IPS-NIHi7 (cell line): ENCODE results near the gene RNH1.

Experiments
- DNase-seq: peaks from one replicate; pipeline ENCODE4 v3.0.0; 2012; ENCODE audit warnings: mixed read lengths; ENCODE audit errors: extremely low spot score

Gene RNH1

DNA sequence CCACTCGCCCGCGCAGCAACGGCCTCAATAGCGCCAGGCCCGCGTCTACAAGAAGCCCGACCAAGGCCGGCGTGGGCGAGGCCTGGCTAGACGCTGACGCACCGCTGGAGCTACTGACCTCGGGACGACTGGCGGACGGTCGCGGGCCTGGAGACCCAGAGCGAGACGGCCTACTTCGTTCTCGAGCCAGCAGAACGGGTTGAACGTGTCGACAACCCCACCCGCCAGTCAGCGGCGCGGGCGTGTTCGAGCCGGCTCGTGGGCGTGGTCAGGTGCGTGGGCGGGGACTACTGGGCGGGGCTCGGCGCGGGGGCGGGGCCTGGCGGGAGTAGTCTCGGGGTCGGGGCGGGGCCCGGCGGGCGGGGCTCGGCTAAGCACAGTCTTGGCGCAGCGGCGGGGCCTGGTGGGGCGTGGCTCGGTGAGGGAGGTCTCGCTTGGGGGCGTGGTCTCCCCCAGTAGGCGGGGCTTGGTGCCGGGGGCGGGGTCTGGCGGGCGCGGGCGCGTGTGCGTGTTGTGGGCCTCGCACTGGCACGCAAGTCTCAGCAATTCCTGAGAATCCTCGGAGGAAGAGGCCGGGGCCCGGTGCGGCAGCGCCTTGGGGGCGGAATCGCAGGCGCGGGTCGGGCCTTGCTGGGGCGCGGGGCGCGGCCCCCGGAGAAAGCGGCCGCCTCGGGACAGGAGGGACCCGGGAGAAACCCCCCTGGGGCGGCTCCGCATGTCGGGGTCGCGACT is at the start of gene RNH1:
RNH1 (minus strand) TSS at position 248 of the 732 bp plus-strand sequence. CDS start 5,080 bp downstream, outside the sequence.
- DNase-seq: peak; percentile 99

DNA sequence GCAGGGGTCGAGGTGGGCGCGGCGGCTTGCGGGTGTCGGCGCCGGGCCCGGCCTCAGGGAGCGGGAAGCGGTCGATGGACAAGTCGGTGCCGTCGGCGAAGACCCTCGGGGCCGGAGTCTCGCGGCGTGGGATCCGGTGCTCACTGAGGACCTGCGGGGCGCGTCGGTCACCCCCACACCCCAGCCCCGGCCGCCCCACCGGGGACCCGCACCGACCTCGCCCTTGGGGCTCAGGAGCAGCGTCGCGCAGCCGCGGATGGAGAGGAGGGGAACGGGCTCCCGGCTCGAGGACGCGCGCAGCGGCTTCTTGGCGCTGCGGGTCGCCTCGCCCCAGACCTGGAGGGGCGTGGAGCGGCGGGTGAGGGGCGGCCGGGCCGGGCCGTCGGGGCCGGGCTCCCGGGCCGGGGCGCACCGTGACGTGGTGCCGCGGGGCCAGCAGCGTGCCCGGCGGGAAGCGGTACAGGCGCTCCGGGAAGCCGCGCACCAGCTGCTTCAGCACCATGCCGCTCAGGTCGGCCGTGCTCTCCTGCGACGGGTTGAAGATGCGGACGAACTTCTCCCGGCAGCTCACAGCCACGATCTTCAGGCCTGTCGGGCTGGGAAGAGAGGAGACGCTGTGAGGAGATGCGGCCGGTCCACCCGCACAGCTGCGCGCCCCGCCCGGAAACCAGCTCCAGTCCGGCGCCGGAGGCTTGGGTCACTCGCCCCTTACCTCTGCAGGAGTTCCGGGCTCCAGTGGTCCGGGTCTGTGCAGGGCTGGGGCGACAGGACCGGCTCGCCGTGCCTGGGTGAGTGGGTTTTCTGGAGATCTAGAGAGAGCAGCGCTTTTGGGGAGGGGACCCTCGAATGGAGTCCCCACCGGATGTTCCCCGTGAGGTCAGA is 49.0 kb upstream of the RNH1 start:
- DNase-seq: no peak

- no peak for DNase-seq
Measured at GRCh38 chr11:555227-555779, 48.3 kb upstream of the RNH1 start.

DNA sequence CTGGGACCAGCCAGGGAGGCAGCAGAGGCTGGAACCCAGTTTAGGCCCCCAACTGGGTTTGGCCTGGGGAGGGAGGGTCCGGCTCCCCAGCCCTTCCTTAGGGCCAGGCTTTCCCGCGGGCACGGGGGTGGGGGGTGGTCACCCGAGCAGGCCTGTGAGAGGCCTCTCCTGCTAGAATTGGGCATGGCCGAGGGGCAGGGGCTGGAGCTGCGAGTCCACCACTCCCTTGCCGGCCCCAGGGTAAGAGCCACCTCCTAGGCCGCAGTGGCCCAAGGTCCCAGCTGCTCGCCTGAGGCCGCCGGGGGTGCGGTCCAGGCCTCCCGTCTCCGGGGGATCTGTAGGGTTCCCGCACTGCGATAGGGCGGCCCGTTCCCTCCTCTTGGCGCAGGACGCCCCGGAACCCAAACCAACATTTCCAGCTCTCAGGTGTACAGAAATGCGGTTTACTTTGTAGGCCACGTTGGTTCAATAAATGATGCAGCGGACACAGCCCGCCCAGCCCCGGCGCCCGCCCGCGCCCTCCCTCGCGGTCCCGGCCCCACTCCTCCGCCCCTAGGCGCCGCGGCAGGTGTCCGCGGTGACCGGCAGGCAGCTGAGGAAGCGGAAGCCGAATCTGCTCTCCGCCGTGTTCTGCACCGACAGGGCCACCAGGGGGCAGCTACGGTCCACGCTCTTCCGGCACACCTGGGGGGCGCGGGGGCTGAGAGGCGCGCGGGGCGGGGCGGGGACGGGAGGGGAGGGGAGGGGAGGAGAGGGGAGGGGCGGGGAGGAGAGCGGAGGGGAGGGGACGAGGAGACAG is 47.6 kb upstream of the RNH1 start:
- DNase-seq: peak; percentile 88

DNA sequence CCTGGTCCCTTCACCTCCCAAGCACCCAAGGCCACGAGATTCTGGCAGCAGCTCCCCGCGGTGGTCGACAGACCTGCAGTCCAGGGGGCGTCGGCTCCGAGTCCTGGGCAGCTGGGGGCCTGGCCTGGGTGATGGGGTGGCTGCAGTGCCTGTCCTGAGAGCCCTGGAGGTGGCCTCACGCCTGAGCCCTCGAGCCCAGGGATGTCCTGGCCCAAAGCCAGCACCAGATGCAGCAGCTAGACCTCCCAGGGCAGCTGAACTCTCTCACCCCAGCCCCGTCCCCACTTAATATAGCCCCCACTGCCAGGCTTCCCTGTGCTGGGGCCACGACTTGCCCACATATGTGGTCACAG is 46.9 kb upstream of the RNH1 start:
- no peak for DNase-seq

DNA sequence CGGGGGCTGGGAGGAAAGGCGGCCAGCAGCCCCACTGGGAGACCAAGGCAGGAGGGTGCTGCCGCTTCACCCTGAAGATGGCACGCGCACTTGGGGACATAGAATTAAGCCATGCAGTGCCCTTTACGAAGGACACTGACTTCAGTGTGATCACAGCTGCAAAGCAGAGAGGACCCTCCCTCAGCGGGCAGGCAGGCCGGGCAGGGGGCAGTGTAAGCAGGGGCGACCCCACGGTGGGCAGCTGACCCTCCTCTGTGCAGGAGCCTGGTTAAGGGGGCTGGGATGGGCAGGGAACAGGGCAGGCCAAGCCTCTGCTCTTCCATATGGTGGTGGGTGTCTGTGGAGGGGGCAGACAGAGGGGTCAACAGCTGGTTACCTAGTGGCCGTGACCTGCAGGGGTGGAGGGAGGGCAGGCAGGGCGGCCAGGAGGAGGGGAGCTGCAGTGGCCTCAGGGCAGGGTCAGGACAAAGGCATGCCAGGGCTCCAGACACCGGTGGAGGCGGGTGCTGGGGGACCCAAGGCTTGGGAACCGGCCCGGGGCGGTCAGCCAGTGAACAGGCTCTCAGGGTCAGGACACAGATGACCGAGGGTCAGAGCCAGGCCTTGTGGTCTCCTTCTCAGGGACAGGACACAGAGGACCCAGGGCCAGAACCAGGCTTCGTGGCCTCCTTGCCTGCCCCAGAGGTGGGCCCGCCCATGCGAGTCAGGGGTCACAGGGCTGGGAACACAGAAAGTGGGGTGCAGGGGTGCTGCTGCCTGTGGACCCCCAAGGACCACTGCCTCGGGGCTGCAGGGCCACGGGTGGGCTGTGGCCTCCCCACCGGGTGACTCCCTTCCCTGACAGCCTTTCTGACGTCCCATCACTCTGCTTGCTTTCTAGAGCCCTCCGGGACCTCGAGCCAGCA is 46.3 kb upstream of the RNH1 start:
- no peak for DNase-seq

DNA sequence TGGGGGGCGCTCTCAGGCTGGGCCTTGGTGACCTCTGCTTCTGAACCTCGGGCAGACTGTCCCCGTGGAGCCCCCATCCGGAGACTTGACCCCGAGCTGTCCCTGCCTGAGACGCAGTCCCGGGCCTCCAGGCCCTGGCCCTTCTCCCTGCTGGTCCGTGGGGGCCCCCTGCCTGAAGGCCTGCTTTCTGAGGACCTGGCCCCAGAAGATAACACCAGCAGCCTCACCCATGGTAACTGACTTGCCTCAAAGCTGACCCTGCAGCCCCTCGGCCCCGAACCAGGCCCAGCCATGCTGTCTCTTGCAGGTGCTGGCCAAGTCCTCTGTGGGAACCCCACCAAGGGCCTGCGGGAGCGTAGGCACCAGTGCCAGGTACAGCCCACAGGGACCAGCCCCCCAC is 44.6 kb upstream of the RNH1 start:
- DNase-seq: no peak

DNA sequence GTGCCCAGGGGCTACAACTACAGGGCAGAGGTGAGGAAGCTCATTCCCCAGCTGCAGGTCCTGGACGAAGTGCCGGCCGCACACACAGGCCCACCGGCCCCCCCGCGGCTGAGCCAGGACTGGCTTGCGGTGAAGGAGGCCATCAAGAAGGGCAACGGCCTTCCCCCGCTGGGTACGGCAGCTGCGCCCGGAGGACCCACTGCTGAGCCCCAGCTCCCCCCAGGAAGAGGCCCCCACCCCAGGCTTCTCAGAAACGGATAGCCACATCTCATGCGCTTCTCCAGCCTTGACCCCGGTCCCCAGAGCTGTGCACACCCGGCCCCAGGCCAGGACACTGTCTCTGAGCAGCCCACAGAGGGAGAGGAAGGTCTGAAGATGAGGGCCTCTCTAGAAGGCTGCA is 44.1 kb upstream of the RNH1 start:
- no peak for DNase-seq

GRCh38 chr11:550746-551085 is 43.7 kb upstream of the RNH1 start:
- no peak for DNase-seq

- no peak for DNase-seq
Measured at GRCh38 chr11:550021-550745, 43.1 kb upstream of the RNH1 start.

DNA sequence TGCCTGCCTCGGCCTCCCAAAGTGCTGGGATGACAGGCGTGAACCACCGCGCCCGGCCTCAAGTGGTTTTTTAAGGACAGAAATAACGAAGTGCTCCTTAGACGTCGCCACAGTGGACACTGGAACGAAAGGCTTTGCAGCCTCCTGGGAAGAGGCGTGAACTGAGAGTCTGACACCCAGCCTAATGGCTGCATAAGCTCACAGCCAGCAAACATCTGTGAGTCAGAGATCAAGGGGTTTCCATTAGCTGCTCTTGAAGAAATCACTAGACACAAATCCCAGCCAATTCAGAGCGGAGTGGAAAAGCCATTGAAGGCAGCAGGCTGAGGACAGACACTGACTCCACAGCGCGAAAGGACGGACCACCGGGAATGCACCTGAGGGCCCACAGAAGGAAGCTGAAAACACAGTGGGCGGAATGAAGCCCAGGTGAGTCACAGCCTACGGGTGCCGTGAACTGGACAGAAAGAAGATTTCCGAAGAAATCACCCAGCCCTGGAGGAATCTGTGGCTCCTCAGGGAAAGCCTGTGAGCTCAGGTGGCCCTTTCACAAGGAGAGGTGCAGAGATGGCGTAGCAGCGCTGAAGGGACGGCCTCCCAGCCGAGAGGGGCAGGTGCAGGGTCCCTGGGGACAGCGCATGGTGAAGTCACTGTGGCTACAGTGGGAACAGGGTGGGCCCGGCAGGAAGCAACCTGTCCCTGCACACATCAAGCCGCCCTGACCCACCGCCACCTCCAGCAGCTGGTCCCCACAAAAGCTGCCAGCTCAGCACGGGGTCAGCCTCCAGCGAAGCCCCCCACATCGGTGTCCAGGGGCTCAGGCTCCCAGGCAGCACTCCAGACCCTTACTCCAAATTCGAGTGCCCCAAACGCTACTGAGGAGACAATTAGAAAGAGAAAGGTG is 41.9 kb upstream of the RNH1 start:
- no peak for DNase-seq

DNA sequence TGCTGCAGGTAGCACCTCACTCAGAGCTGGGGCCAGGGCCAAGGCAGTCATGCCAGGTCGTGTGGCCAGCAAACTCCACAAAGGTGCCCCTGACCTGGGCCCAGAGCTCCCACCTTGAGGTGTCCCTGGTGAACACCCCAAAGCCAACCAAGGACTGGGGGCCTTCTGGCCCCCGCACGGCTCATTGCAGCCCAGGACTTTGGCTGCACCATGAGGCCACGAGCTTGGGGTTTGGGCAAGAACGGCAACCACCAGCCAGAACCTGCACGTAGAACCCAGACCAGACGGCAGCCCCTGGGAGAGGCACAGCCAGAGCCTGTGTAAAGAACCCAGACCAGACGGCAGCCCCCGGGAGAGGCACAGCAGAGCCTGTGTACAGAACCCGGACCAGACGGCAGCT is 38.1 kb upstream of the RNH1 start:
- no peak for DNase-seq

GRCh38 chr11:544817-545166 is 37.8 kb upstream of the RNH1 start:
- DNase-seq: no peak

DNA sequence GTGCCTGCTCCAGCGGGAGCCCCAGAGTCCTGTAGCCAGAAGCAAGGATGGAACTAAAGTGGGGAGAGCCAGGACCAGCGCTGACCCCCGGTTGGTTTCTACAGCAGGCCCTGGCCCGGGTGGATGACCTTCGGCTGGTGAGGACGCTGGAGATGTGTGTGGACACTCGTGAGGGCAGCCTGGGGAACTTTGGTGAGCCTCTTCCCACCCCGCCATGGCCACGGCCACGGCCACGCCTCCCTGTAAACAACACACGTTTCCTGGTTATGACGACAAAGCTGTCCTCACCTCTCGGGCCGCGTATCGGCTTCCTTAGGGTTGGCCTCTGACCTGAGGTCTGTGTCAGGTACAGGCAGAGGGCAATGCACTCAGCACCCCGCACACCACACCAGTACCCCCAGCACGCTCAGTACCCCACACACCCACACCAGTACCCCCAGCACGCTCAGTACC is 34.4 kb upstream of the RNH1 start:
- no peak for DNase-seq

DNA sequence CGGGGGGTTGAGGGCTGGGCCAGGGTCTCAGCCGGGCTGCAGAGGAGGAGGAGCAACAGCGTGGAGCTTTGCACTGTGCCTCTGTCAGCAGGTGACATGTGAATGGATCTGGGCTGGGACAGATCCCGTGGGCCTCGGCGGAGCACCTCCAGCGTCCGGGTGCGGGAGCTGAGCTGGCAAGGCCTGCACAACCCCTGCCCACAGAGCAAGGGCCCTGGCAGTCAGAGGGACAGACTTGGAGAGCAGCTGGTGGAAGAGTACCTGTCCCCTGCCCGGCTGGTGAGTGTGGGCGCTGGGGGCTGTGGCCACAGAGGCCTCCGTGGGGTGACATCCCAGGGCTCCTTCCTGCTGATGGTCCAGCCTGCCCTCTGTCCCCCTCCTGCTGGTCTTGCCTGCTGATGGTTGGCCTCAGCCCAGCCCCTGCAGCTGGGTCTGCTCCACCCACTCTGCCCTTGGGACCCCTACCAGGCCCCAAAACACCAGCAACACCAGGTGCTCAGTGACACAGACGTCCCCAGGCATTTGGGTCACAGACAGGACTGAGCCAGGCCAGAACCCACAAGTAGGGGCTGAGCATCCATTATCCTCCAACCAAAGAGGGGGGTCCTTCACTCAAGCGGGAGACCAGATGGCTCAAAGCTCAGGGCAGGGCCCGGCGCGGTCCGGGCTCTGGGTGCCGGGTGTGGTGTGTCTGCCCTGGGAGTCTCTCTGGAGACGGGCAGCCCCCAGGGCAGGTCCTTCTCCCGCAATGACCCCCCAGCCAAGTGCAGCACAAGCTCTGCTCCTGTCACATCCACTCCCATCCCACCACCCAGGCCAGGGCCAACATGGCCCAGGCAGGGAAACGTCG is 33.8 kb upstream of the RNH1 start:
- DNase-seq: no peak

DNA sequence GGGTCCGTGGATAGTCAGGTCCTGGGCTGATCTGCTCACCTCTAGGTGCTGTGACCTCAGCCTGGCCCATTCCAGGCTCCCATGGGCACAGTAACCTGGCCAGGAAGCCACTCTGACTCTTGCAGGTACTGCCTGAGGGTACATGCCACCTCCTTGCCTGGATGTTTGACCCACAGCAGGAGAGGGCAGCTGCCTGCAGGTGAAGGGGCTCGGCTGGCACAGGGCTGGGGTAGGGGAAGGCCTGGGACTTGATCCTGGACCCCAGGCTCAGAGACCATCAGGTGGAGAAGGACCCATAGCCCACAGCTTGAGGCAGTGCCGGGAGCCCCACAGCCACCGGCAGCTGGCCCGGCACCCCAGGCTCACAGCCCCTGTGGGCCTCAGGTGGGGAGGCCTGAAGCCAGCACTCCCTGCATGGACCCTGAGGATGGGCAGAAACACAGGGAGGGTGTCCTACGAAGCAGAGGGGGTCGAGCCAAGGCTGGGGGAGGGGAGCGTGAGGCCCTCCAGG is 33.0 kb upstream of the RNH1 start:
- no peak for DNase-seq

DNA sequence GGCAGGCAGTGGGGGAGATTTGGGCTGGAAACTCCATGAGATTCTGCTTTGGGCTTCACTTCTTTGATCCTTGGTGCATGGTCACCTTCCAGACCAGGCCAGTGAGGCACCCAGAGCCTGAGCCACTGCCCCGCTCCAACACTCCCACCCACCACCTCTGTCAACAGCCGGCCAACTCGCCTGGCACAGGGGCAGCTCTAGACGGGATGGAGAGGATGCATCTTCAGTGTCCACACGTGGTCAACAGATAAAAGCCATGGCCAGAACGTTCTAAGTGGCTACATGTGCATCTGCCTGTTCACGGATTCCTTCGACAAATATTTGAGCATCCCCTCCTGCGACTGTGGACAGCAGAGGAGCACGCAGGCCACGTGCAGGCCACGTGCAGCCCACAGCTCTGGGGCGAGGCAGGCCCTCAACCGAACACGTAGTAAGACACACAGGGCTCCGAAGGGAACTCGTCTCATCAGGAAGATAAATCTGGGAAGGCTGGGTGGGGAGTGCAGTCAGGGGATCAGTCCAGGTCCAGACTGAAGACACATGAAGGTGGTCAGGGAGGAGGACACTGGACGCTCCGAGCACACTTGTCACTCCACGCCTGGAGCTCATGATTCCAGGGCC is 31.5 kb upstream of the RNH1 start:
- no peak for DNase-seq
